GM12801 (cell line): ENCODE data around the gene ADISSP.

Experiments used
- TF ChIP-seq, protein P1 (sequence below): IDR thresholded peaks from one replicate; pipeline ENCODE4 v1.5.1; 2011; ENCODE audit warnings: control low read depth; ENCODE audit not compliant: insufficient read length; ENCODE audit errors: extremely low read depth

Gene ADISSP

DNA sequence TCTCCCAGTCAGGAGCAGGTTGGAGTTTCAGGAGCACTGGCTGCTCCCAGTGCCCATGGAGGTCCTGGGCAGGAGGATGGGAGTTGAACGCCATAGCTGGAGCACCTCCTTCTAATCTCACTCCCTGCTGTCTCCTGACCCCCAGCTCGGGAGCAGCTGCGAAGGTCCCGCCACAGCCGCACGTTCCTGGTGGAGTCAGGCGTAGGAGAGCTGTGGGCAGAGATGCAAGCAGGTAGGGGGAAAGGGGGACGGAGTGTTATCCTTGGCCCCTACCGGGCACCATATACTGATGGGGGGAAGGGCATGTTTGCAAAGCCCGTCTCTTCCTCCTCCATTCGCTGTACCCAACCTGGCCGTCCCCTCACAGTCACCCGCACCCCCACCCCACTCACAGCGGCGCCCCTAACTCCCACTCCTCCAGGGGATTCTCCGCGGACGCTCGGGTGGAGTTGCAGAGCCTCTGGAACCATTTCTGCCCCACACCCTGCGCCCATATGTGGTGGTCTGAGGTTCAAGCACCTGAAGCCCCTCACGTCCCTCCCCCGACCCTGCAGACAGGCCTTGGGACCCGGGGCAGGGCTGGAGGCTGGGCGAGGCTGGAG lies 18.4 kb downstream of the ADISSP start:
- TF ChIP-seq, protein P1, sequence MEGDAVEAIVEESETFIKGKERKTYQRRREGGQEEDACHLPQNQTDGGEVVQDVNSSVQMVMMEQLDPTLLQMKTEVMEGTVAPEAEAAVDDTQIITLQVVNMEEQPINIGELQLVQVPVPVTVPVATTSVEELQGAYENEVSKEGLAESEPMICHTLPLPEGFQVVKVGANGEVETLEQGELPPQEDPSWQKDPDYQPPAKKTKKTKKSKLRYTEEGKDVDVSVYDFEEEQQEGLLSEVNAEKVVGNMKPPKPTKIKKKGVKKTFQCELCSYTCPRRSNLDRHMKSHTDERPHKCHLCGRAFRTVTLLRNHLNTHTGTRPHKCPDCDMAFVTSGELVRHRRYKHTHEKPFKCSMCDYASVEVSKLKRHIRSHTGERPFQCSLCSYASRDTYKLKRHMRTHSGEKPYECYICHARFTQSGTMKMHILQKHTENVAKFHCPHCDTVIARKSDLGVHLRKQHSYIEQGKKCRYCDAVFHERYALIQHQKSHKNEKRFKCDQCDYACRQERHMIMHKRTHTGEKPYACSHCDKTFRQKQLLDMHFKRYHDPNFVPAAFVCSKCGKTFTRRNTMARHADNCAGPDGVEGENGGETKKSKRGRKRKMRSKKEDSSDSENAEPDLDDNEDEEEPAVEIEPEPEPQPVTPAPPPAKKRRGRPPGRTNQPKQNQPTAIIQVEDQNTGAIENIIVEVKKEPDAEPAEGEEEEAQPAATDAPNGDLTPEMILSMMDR = no peak

DNA sequence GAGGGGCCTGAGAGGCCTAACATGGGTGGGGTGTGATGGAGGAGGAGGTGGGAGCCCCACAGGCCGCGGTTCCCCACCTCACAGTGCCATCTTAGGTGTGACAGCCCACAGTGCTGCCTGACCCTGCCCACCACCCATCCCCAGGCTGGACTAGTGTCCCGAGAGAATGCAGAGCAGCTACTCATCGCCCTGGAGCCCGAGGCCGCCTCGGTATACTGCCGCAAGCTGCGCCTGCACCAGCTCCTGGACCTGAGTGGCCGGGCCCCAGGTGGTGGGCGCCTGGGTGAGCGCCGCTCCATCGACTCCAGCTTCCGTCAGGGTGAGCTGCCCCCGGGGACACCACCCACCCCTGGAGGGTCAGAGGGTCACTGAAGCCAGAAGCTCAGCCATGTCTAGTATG lies 19.5 kb downstream of the ADISSP start:
- TF ChIP-seq, protein P1 = no peak

DNA sequence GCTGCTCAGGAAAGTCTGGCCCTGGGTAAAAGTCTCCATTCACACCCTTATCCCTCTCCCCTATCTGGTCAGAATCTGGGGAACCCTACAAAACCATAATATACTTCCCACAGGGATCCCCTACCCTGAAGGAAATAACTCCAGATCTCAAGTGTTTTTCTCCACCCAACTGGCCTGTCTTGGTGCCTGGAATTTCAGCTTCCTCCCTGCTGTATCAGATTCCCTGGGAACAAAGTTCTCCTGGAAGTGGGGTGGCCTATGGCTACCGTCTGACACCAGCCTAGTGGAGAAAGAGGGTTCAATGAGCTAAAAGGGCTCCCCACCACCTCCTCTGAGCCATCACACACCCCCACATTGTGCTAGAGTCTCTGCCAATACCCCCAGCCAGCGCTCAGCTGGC lies 20.1 kb downstream of the ADISSP start:
- TF ChIP-seq, protein P1 = no peak

DNA sequence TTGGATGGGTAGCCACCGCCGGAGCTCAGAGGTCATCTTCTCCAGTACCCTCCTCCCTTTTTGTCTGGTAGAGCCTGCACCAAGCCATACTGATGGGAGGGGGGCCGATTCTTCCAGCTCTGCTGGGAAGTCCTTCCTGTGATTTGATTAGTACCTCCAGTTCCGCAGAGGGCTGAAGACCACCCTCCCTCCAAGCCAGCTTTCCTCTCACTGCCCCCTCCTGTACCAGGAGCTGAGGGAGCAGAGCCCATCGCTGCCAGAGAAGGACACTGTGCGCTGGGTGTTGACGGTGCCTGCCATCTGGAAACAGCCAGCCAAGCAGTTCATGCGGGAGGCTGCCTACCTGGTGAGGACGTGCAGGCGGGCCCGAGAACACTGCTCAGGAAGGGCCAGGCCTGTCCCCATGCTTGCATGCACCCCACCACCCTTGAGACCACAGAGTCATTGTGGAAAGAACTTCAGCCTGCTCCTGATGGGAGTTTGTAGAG lies 21.8 kb downstream of the ADISSP start:
- TF ChIP-seq, protein P1 = no peak

DNA sequence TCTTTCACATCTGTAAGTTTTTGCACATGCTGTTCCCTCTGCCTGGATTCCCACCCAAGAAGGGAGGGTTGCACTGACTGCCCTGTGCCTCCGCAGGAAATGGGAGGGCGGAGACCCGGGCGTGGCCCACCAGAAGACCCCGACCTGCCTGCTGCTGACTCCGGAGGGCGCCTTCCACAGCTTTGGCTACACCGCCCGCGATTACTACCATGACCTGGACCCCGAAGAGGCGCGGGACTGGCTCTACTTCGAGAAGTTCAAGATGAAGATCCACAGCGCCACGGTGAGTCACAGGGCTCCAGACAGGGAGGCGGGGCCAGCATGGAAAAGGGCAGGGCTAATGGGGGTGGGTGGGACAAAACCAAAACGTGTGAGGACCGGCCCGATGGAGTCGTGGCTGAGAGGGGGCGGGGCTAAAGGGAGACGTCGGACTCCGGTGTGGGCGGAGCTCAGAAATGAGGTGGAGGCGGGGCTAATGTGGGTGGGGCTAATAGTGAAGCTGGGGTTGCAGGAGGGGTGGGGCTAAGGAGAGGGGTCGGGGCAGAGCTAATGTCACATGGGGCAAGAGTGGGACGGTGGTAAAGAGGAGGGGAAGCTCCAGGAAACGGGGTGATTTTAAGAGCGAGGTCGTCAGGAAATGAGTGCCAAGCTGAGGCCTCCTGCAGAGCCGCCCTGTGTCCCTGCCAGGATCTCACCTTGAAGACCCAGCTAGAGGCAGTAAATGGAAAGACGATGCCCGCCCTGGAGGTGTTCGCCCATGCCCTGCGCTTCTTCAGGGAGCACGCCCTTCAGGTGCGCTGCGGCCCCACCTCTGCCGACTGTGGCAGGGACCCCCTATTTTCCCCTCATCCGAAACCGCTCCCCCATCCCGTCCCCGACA lies 22.5 kb downstream of the ADISSP start:
- TF ChIP-seq, protein P1 = no peak

DNA sequence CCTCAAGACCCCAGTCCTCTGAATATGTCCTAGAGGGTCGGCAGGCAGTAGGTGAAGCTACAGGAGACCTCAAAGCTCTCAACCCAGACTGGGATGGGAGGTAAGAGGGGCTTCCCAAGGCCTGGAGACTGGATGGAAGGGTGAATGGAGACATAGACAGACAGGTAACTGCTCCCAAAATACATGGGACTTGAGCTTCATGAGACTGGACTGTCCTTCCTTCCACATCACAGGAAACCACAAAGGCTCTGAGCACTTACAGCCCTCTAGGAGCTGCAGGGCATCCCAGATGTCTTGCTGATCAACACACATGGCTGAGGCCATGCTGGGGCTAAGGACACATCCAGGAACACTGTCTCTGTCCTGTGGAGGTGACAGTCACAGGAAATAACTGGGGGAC lies 23.5 kb downstream of the ADISSP start:
- TF ChIP-seq, protein P1 = no peak

DNA sequence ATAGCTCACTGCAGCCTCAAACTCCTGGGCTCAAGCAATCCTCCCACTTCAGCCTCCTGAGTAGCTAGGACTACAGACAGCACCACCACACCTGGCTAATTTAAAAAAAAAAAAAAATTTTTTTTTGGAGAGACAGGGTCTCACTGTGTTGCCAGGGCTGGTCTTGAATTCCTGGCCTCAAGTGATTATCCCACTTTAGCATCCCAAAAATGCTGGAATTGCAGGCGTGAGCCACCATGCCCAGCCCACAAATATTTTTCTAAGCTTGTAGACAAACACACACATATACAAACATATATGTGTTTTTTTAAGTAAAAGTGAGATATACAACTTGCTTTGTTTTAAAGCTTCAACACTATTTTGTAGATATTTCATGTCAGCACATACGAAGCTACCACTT lies 24.3 kb downstream of the ADISSP start:
- TF ChIP-seq, protein P1 = no peak
